ENCODE results near the gene NUP42.

NUP42 gene

DNA sequence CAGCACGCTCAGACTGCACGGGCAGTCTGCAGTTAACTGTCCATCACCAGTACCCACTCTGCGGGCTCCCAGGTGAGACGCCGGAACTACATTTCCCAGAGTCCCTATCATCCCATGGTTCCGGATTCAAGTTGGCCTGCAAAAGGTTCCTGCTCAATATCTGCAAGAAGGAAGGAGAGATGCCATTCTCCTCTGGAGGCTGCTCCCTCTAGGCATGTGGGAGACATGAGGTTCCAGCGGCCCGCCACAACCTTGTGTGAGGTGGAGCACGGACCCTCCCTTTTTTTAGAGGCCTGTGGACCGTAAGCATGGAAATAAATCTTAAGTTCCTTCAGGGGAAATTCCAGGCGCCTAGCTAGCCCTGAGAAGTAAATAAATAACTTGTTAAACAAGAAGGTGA, 29.7 kb downstream of the NUP42 start:
- H2BK5ac ChIP-seq (ENCODE audit: low read depth, low read length, poor library complexity): no peak overlapping the region
- H3K79me1 ChIP-seq (ENCODE audit: low read length): no peaks in the 10 kb centered on the region
- H3K18ac ChIP-seq (ENCODE audit: low read length): no peak overlapping the region
- DNase-seq: peak; percentile 6 to 65
- no peaks in the 10 kb centered on the region for H3K36me3 ChIP-seq (ENCODE audit: control insufficient read depth in 1 of 2, insufficient read depth in 2 of 2, low read length in 2 of 2)
- H3K9ac ChIP-seq (ENCODE audit: low read length): no peak overlapping the region
- H4K12ac ChIP-seq (ENCODE audit: low read depth, low read length): no peak overlapping the region
- H3K4me2 ChIP-seq (ENCODE audit: low read length): no peak overlapping the region
- H3K27ac ChIP-seq (ENCODE audit: low read depth, low read length): no peak overlapping the region
- no CpG with 5 or more reads among the region's 11 CpGs for WGBS (ENCODE audit: extremely low coverage, insufficient coverage, insufficient read length)
- H4K8ac ChIP-seq (ENCODE audit: low read depth, low read length): peak overlapping the region; percentile 50
- H4K91ac ChIP-seq (ENCODE audit: low read depth, low read length): no peak overlapping the region
- H2AK5ac ChIP-seq (ENCODE audit: low read length): no peak overlapping the region
- H2BK120ac ChIP-seq (ENCODE audit: insufficient read depth, low read length, poor library complexity): no peak overlapping the region
- no peaks in the 10 kb centered on the region for H3K79me2 ChIP-seq (ENCODE audit: control insufficient read depth, insufficient read depth, low read length, poor library complexity)
- H3K4me1 ChIP-seq (ENCODE audit: control insufficient read depth in 1 of 2, insufficient read depth in 2 of 2, low read length in 2 of 2): no peaks in the 10 kb centered on the region
- H2AFZ ChIP-seq (ENCODE audit: insufficient read depth, low read length, poor library complexity): no peak overlapping the region
- H3K4me3 ChIP-seq (ENCODE audit: low read depth, low read length): no peak overlapping the region
- no peak overlapping the region for H3K4ac ChIP-seq (ENCODE audit: low read depth, low read length)
- H3K9me3 ChIP-seq (ENCODE audit: insufficient read depth, low read depth, low read length): no peaks in the 10 kb centered on the region
- H2BK12ac ChIP-seq (ENCODE audit: low read length): no peak overlapping the region
- no peaks in the 10 kb centered on the region for H3K27me3 ChIP-seq (ENCODE audit: insufficient read depth, low read length)
- no peak overlapping the region for H3K23ac ChIP-seq (ENCODE audit: low read length)
- no peak overlapping the region for H3K14ac ChIP-seq (ENCODE audit: low read length)

DNA sequence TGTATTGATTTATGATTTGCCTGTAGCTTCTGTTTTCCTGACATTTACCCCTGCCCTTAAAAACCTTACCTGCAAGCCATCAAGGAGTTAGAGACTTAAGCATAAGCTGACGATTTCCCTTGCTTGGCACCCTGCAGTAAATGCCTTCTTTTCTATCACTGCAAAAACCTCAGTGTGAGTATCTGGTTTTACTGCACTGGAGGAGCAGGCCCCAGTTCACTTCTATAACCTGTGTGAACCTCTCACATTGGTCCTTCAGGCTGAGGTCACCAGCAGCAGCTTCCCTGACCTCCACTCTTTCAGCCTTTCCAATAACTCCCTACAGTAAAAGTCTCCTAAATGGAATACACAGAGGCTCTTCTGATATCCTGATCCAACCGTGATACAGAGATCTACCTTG, 30.5 kb downstream of the NUP42 start:
- Histone ChIP-seq H3K14ac (ENCODE audit: low read length) (no peak overlapping the region), H4K12ac (ENCODE audit: low read depth, low read length) (no peak overlapping the region), H2BK12ac (ENCODE audit: low read length) (no peak overlapping the region), H2AFZ (ENCODE audit: insufficient read depth, low read length, poor library complexity) (no peak overlapping the region), H3K4me3 (ENCODE audit: low read depth, low read length) (no peak overlapping the region), H3K27ac (ENCODE audit: low read depth, low read length) (no peak overlapping the region), H3K36me3 (ENCODE audit: control insufficient read depth in 1 of 2, insufficient read depth in 2 of 2, low read length in 2 of 2) (no peaks in the 10 kb centered on the region), H3K4me2 (ENCODE audit: low read length) (no peak overlapping the region), H2BK120ac (ENCODE audit: insufficient read depth, low read length, poor library complexity) (no peak overlapping the region), H4K91ac (ENCODE audit: low read depth, low read length) (no peak overlapping the region), H3K79me1 (ENCODE audit: low read length) (no peaks in the 10 kb centered on the region), H2AK5ac (ENCODE audit: low read length) (no peak overlapping the region), H3K23ac (ENCODE audit: low read length) (no peak overlapping the region), H3K4me1 (ENCODE audit: control insufficient read depth in 1 of 2, insufficient read depth in 2 of 2, low read length in 2 of 2) (no peaks in the 10 kb centered on the region), H3K18ac (ENCODE audit: low read length) (no peak overlapping the region), H3K4ac (ENCODE audit: low read depth, low read length) (no peak overlapping the region), H3K79me2 (ENCODE audit: control insufficient read depth, insufficient read depth, low read length, poor library complexity) (no peaks in the 10 kb centered on the region), H3K27me3 (ENCODE audit: insufficient read depth, low read length) (no peaks in the 10 kb centered on the region), H2BK5ac (ENCODE audit: low read depth, low read length, poor library complexity) (no peak overlapping the region), H4K8ac (ENCODE audit: low read depth, low read length) (no peak overlapping the region), H3K9ac (ENCODE audit: low read length) (no peak overlapping the region), H3K9me3 (ENCODE audit: insufficient read depth, low read depth, low read length) (no peaks in the 10 kb centered on the region)
- WGBS (ENCODE audit: extremely low coverage, insufficient coverage, insufficient read length): no CpG with 5 or more reads among the region's 2 CpGs
- DNase-seq: no peak

DNA sequence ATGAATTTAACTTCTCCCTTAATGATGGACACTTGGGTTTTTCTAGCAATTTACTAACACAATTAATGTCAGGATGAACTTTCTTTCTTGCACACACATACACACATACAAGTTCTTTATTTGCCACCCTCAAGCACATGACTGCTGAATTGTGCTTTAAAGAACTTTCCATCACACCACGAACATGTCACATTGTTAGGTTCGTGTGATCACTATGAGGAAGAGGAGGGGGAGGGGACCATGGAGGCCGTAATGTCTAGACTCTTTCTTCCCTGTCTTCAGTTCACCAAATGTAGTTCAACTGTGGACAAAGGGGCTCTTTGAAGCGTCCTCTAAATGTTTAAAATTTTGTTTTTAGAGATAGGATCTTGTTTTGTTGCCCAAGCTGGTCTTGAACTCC, 31.0 kb downstream of the NUP42 start:
- H4K91ac ChIP-seq (ENCODE audit: low read depth, low read length): no peak overlapping the region
- H3K27ac ChIP-seq (ENCODE audit: low read depth, low read length): no peak overlapping the region
- no peaks in the 10 kb centered on the region for H3K36me3 ChIP-seq (ENCODE audit: control insufficient read depth in 1 of 2, insufficient read depth in 2 of 2, low read length in 2 of 2)
- no peak overlapping the region for H3K23ac ChIP-seq (ENCODE audit: low read length)
- no peak for DNase-seq
- WGBS (ENCODE audit: extremely low coverage, insufficient coverage, insufficient read length): no CpG with 5 or more reads among the region's 4 CpGs
- no peak overlapping the region for H3K9ac ChIP-seq (ENCODE audit: low read length)
- H3K4me2 ChIP-seq (ENCODE audit: low read length): no peak overlapping the region
- H3K4me1 ChIP-seq (ENCODE audit: control insufficient read depth in 1 of 2, insufficient read depth in 2 of 2, low read length in 2 of 2): no peaks in the 10 kb centered on the region
- no peaks in the 10 kb centered on the region for H3K79me2 ChIP-seq (ENCODE audit: control insufficient read depth, insufficient read depth, low read length, poor library complexity)
- H3K27me3 ChIP-seq (ENCODE audit: insufficient read depth, low read length): no peaks in the 10 kb centered on the region
- H2BK120ac ChIP-seq (ENCODE audit: insufficient read depth, low read length, poor library complexity): no peak overlapping the region
- no peak overlapping the region for H2AFZ ChIP-seq (ENCODE audit: insufficient read depth, low read length, poor library complexity)
- H2BK5ac ChIP-seq (ENCODE audit: low read depth, low read length, poor library complexity): no peak overlapping the region
- H3K79me1 ChIP-seq (ENCODE audit: low read length): no peaks in the 10 kb centered on the region
- no peak overlapping the region for H2AK5ac ChIP-seq (ENCODE audit: low read length)
- H3K9me3 ChIP-seq (ENCODE audit: insufficient read depth, low read depth, low read length): no peaks in the 10 kb centered on the region
- no peak overlapping the region for H3K4me3 ChIP-seq (ENCODE audit: low read depth, low read length)
- H4K8ac ChIP-seq (ENCODE audit: low read depth, low read length): no peak overlapping the region
- H3K18ac ChIP-seq (ENCODE audit: low read length): no peak overlapping the region
- H2BK12ac ChIP-seq (ENCODE audit: low read length): no peak overlapping the region
- no peak overlapping the region for H3K14ac ChIP-seq (ENCODE audit: low read length)
- no peak overlapping the region for H4K12ac ChIP-seq (ENCODE audit: low read depth, low read length)
- no peak overlapping the region for H3K4ac ChIP-seq (ENCODE audit: low read depth, low read length)

DNA sequence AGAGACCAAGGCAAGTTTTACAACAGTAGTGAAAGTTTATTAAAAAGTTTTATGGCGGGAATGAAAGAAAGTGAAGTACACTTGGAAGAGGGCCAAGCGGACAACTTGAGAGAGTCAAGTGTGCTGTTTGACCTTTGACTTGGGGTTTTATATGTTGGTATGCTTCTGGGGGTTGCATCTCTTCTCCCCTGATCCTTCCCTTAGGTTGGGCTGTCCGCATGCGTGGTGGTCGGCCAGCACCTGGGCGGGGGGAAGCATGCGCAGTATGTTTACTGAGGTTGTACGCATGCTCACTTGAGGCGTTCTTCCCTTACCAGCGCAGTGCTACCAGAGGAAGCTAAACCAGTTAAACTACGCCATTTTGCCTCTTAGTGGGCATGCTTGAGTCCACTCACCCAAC, 31.9 kb downstream of the NUP42 start:
- no peaks in the 10 kb centered on the region for H3K27me3 ChIP-seq (ENCODE audit: insufficient read depth, low read length)
- no peak overlapping the region for H3K9ac ChIP-seq (ENCODE audit: low read length)
- no peaks in the 10 kb centered on the region for H3K79me2 ChIP-seq (ENCODE audit: control insufficient read depth, insufficient read depth, low read length, poor library complexity)
- no CpG with 5 or more reads among the region's 11 CpGs for WGBS (ENCODE audit: extremely low coverage, insufficient coverage, insufficient read length)
- no peak overlapping the region for H3K14ac ChIP-seq (ENCODE audit: low read length)
- H2BK5ac ChIP-seq (ENCODE audit: low read depth, low read length, poor library complexity): no peak overlapping the region
- DNase-seq: no peak
- H3K4me3 ChIP-seq (ENCODE audit: low read depth, low read length): no peak overlapping the region
- H3K23ac ChIP-seq (ENCODE audit: low read length): no peak overlapping the region
- H3K27ac ChIP-seq (ENCODE audit: low read depth, low read length): no peak overlapping the region
- no peak overlapping the region for H3K4me2 ChIP-seq (ENCODE audit: low read length)
- no peak overlapping the region for H4K12ac ChIP-seq (ENCODE audit: low read depth, low read length)
- H3K4ac ChIP-seq (ENCODE audit: low read depth, low read length): no peak overlapping the region
- H3K36me3 ChIP-seq (ENCODE audit: control insufficient read depth in 1 of 2, insufficient read depth in 2 of 2, low read length in 2 of 2): no peaks in the 10 kb centered on the region
- H3K79me1 ChIP-seq (ENCODE audit: low read length): no peaks in the 10 kb centered on the region
- H3K18ac ChIP-seq (ENCODE audit: low read length): no peak overlapping the region
- no peak overlapping the region for H2BK120ac ChIP-seq (ENCODE audit: insufficient read depth, low read length, poor library complexity)
- H3K9me3 ChIP-seq (ENCODE audit: insufficient read depth, low read depth, low read length): no peaks in the 10 kb centered on the region
- no peak overlapping the region for H2BK12ac ChIP-seq (ENCODE audit: low read length)
- H4K8ac ChIP-seq (ENCODE audit: low read depth, low read length): no peak overlapping the region
- H2AFZ ChIP-seq (ENCODE audit: insufficient read depth, low read length, poor library complexity): no peak overlapping the region
- H2AK5ac ChIP-seq (ENCODE audit: low read length): no peak overlapping the region
- no peak overlapping the region for H4K91ac ChIP-seq (ENCODE audit: low read depth, low read length)
- no peaks in the 10 kb centered on the region for H3K4me1 ChIP-seq (ENCODE audit: control insufficient read depth in 1 of 2, insufficient read depth in 2 of 2, low read length in 2 of 2)

All from trophoblast cell (in vitro differentiated cells and primary cell).